Stimulated activated CD4-positive, alpha-beta T cell treated with anti-CD3 and anti-CD28 coated beads, TNF-alpha, amount 100 ng/mL, for 24 hours (primary cell): Measurements from ENCODE around the gene AKR7A2.
"Not testable (repeated sequence)": the region's sequence is repeated elsewhere in the genome, so short reads cannot be mapped to it uniquely, and the experiment has no call there.

Experiments used
- DNase-seq, 3 experiments: peaks; one replicate each; pipeline ENCODE4 v3.0.0-alpha.2; 2020; ENCODE audit warnings: low read depth in 3 of 3

Gene AKR7A2

GRCh38 chr1:19260211-19261138 is 51.5 kb downstream of the AKR7A2 start:
- DNase-seq = no peak

GRCh38 chr1:19258353-19258752 is 53.6 kb downstream of the AKR7A2 start:
- DNase-seq = no peak

DNA sequence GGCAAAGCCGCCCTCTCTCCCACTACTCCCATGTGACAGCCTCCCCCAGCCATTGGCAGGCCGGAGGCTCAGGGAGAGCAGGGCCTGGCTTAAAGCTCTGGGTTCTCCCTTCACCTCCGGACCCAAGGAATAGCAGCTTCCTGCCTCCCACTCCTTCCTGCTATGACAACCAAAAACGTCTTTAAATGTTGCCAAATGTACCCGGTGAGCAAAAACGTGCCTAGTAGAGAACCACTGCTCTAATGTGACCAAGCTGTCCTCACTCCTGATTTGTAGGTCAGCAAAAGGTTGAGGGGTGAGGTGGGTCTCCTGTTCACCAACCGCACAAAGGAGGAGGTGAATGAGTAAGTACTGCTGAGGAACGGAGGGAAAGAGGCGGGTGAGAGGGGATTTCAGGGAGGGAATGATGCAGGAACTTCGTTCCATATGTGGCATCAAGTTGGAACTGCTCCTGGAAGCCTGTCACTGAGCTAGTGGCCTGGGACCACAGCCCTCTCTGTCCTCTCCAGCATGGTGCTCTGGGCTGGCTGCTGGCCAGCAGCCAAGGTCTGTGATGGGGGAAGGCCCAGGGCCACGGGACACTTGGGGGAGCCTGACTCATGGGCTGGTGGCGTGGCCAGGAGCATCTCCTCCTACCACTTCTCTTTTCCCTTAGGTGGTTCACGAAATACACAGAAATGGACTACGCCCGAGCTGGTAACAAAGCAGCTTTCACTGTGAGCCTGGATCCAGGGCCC is 54.6 kb downstream of the AKR7A2 start:
- DNase-seq = peak in 1 of 3 experiments; percentile 33

DNA sequence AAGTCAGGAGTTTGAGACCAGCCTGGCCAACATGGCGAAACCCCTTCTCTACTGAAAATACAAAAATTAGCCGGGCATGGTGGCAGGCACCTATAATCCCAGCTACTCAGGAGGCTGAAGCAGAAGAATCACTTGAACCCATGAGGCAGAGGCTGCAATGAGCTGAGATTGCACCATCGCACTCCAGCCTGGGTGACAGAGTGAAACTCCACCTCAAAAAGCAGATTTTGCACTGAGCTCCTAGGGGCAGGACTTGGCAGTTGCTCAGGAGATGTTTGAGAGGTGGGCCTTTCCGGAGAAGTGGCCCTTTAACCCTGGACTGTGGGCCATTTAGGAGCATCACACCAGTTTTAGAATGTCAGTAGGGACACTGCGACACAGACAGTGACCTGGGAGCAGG is 55.6 kb downstream of the AKR7A2 start:
- not testable (repeated sequence) for DNase-seq

GRCh38 chr1:19255288-19255687 is 56.7 kb downstream of the AKR7A2 start:
- no peak for DNase-seq

DNA sequence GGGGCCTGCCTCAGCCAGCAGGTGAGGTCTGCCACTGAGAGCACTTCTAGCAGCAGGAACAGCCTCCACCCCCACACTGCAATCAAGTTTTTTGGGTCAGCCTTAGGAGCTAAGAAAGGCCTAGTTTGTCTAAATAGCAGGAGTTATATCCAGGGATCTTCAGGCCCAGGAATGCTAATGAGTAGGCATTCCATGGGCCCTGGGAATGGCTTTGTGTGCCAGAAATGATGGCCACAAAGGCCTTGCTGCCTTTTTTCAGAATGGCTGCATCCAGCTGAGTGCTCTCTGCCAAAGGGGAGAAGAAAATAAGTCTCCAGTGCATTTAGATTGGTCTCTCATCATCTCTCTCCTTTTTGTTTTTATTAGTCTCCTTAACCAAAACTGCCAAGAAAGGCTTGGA is 57.5 kb downstream of the AKR7A2 start:
- no peak for DNase-seq
